HG03575 (cell line): Measurements from ENCODE around the gene NISCH.

Experiments
- ATAC-seq: cut with Tn5 transposase; IDR thresholded peaks from one replicate; pipeline ENCODE4 v1.9.1; 2021; ENCODE audit not compliant: unreplicated experiment, insufficient number of reproducible peaks, low FRiP score; ENCODE audit errors: extremely low read depth

Gene NISCH

GRCh38 chr3:52530918-52531826, 75.8 kb downstream of the NISCH start:
- no peak for ATAC-seq

- no peak for ATAC-seq
Observed at GRCh38 chr3:52531860-52532516, 76.6 kb downstream of the NISCH start.

- no peak for ATAC-seq
Observed at GRCh38 chr3:52532517-52532837, 77.1 kb downstream of the NISCH start.

- ATAC-seq = no peak
Observed at GRCh38 chr3:52532838-52533622, 77.6 kb downstream of the NISCH start.

GRCh38 chr3:52533623-52534280, 78.3 kb downstream of the NISCH start, which contains the start of gene NT5DC2:
NT5DC2 (minus strand) TSS chr3:52533857; CDS start chr3:52533737, 120 bp downstream.
- no peak for ATAC-seq

- ATAC-seq = no peak
Observed at GRCh38 chr3:52534281-52535183, 79.1 kb downstream of the NISCH start.

GRCh38 chr3:52535411-52536111, 80.2 kb downstream of the NISCH start:
- no peak for ATAC-seq

GRCh38 chr3:52536112-52536368, 80.6 kb downstream of the NISCH start:
- no peak for ATAC-seq

- ATAC-seq = peak; percentile 82
Observed at GRCh38 chr3:52536369-52537164, 81.2 kb downstream of the NISCH start, which contains the start of gene UQCC5. UQCC5 (plus strand) TSS chr3:52536605; CDS start chr3:52536756, 151 bp downstream.

- ATAC-seq = no peak
Observed at GRCh38 chr3:52537165-52537620, 81.8 kb downstream of the NISCH start.

- no peak for ATAC-seq
Observed at GRCh38 chr3:52537726-52538421, 82.5 kb downstream of the NISCH start.

- ATAC-seq = no peak
Observed at GRCh38 chr3:52539010-52539653, 83.7 kb downstream of the NISCH start.

GRCh38 chr3:52541050-52541449, 85.6 kb downstream of the NISCH start:
- no peak for ATAC-seq
